ENCODE measurements around the gene OBP2B.

DNA sequence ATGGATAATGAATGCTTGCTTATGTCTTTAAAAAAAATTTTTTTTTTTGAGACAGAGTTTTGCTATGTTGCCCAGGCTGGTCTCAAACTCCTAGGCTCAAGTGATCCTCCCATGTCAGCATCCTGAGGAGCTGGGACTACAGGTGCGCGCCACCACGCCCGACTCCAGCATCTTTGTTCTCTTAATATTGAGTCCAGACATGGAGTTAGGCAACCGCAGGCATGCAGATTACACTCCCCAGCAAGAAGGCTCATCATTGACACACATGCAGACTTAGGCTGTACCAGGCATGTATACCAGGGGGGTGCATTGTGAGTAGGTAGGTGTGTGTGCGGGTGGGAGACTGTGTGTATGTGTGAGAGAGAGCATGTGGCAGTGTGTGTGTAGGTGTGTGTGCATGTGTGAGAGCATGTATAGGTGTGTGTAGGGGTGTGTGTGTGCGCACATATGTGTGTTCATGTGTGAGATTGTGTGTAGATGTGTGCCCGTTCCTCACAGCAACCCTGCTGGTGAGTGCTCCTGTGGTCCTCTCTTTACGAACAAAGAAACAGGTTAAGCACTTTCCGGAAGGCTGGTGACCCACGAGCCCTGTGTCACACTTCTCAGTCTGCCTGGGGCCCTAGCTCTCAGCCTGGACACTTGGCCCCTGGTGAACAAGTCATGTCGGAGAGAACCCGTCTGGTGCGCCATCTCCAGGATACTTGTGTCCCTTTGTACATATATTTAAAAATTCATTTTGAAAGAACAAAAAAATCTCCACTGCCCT is 6.2 kb downstream of the OBP2B start:
- TF ChIP-seq, protein P1, sequence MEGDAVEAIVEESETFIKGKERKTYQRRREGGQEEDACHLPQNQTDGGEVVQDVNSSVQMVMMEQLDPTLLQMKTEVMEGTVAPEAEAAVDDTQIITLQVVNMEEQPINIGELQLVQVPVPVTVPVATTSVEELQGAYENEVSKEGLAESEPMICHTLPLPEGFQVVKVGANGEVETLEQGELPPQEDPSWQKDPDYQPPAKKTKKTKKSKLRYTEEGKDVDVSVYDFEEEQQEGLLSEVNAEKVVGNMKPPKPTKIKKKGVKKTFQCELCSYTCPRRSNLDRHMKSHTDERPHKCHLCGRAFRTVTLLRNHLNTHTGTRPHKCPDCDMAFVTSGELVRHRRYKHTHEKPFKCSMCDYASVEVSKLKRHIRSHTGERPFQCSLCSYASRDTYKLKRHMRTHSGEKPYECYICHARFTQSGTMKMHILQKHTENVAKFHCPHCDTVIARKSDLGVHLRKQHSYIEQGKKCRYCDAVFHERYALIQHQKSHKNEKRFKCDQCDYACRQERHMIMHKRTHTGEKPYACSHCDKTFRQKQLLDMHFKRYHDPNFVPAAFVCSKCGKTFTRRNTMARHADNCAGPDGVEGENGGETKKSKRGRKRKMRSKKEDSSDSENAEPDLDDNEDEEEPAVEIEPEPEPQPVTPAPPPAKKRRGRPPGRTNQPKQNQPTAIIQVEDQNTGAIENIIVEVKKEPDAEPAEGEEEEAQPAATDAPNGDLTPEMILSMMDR (IDR thresholded peaks at IDR 0.05), result no peak
- TF ChIP-seq RAD21 (conservative IDR thresholded peaks at IDR 0.05 in 1 of 2, IDR thresholded peaks at IDR 0.05 in 1 of 2), result no peak
- TF ChIP-seq ELK1 (IDR thresholded peaks at IDR 0.05; ENCODE audit: low read depth, low read length), result no peak
- no peak for TF ChIP-seq KDM5A (IDR thresholded peaks at IDR 0.05)
- no peak for TF ChIP-seq POLR2AphosphoS2 (conservative IDR thresholded peaks at IDR 0.05; ENCODE audit: low read length)
- TF ChIP-seq TP53 (CRISPR knock-in tag; IDR thresholded peaks at IDR 0.05), result no peak
- no peak for TF ChIP-seq POLR2A (IDR thresholded peaks at IDR 0.05; ENCODE audit: low read length)
- TF ChIP-seq CHD4 (IDR thresholded peaks at IDR 0.05; ENCODE audit: borderline replicate concordance), result no peak
